ENCODE data around the gene MPLKIP.

The MPLKIP gene

GRCh38 chr7:40167291-40167690 lies 32.9 kb upstream of the MPLKIP start:
- no peak overlapping the region for H3K4me3 ChIP-seq (ENCODE audit: low read depth, low read length)

DNA sequence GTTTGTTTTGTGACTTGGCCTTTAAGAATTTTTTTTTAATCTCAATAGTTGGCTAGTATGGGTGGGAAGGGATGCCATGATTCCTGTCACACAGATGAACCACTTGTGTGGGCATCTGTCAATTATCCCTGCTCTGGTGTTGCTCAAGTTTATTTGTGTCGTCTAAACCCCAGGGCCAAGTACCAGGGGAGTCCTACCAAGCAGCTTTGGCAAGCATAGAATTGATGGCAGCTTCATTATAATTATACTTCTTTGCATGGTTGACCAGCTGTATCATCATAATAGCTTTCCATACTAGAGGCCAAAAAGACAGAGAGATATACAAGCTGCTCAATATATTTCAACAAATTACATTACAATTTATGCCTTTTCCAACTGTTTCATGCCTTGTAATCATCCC lies 30.8 kb upstream of the MPLKIP start:
- POLR2A ChIA-PET = no interaction called here

More at GRCh38 chr7:40167291-40167690, 32.9 kb upstream of the MPLKIP start:
- ChIA-PET CTCF (interaction anchor here (1.2 kb wide), 1 partner anchor 33 kb away, joined by 3 read pairs; the partner anchor contains the start of genes MPLKIP and SUGCT), POLR2A (no interaction called here)
- Histone ChIP-seq H3K27ac (ENCODE audit: extremely low read depth, low read depth, low read length) (no peak overlapping the region), H3K4me1 (ENCODE audit: control insufficient read depth, insufficient read depth, low read length) (no peaks in the 10 kb centered on the region), H3K36me3 (ENCODE audit: control insufficient read depth in 2 of 2, insufficient read depth in 1 of 2, low read length in 2 of 2) (no peaks in the 10 kb centered on the region), H3K9me3 (ENCODE audit: control insufficient read depth, insufficient read depth, low read depth, low read length) (no peaks in the 10 kb centered on the region)
- TF ChIP-seq MYNN (tag by site-specific recombination; IDR thresholded peaks at IDR 0.05; ENCODE audit: borderline replicate concordance) (no peak), ZNF416 (tag by site-specific recombination; IDR thresholded peaks at IDR 0.05) (no peak), ZSCAN4 (tag by site-specific recombination; IDR thresholded peaks at IDR 0.05) (no peak), MEIS1 (CRISPR knock-in tag; IDR thresholded peaks at IDR 0.05; ENCODE audit: borderline replicate concordance) (no peak), ZNF426 (tag by site-specific recombination; IDR thresholded peaks at IDR 0.05) (no peak), ZBTB10 (tag by site-specific recombination; IDR thresholded peaks at IDR 0.05) (no peak), SP3 (tag by site-specific recombination; IDR thresholded peaks at IDR 0.05) (no peak), REPIN1 (tag by site-specific recombination; IDR thresholded peaks at IDR 0.05; ENCODE audit: low read depth) (no peak), ZIC2 (tag by site-specific recombination; IDR thresholded peaks at IDR 0.05) (no peak), ZNF211 (tag by site-specific recombination; IDR thresholded peaks at IDR 0.05; ENCODE audit: low read depth) (no peak), ZNF677 (tag by site-specific recombination; IDR thresholded peaks at IDR 0.05) (no peak), ZNF621 (tag by site-specific recombination; IDR thresholded peaks at IDR 0.05) (no peak)
- TF ChIP-seq, protein P1, sequence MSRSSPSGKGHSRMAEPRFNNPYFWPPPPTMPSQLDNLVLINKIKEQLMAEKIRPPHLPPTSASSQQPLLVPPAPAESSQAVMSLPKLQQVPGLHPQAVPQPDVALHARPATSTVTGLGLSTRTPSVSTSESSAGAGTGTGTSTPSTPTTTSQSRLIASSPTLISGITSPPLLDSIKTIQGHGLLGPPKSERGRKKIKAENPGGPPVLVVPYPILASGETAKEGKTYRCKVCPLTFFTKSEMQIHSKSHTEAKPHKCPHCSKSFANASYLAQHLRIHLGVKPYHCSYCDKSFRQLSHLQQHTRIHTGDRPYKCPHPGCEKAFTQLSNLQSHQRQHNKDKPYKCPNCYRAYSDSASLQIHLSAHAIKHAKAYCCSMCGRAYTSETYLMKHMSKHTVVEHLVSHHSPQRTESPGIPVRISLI (tag by site-specific recombination; IDR thresholded peaks at IDR 0.05) = no peak

GRCh38 chr7:40162516-40162915 lies 28.1 kb upstream of the MPLKIP start:
- Histone ChIP-seq H3K4me3 (ENCODE audit: low read depth, low read length) (no peak overlapping the region), H3K9me3 (ENCODE audit: control insufficient read depth, insufficient read depth, low read depth, low read length) (no peaks in the 10 kb centered on the region), H3K4me1 (ENCODE audit: control insufficient read depth, insufficient read depth, low read length) (no peaks in the 10 kb centered on the region), H3K36me3 (ENCODE audit: control insufficient read depth in 2 of 2, insufficient read depth in 1 of 2, low read length in 2 of 2) (no peaks in the 10 kb centered on the region), H3K27ac (ENCODE audit: extremely low read depth, low read depth, low read length) (no peak overlapping the region)
- no peak for TF ChIP-seq ZBTB6 (tag by site-specific recombination; IDR thresholded peaks at IDR 0.05)
- no peak for TF ChIP-seq ZNF785 (tag by site-specific recombination; IDR thresholded peaks at IDR 0.05)
- TF ChIP-seq EGR2 (tag by site-specific recombination; IDR thresholded peaks at IDR 0.05; ENCODE audit: low read depth) = no peak
- no peak for TF ChIP-seq ZNF600 (tag by site-specific recombination; IDR thresholded peaks at IDR 0.05)
- TF ChIP-seq ZNF157 (tag by site-specific recombination; IDR thresholded peaks at IDR 0.05) = no peak
- TF ChIP-seq ZNF354C (tag by site-specific recombination; IDR thresholded peaks at IDR 0.05; ENCODE audit: borderline replicate concordance, low read depth) = no peak
- no peak for TF ChIP-seq ZNF302 (tag by site-specific recombination; IDR thresholded peaks at IDR 0.05; ENCODE audit: low read depth)
- no peak for TF ChIP-seq ZNF530 (tag by site-specific recombination; IDR thresholded peaks at IDR 0.05; ENCODE audit: low read depth)
- no peak for TF ChIP-seq ZNF473 (tag by site-specific recombination; IDR thresholded peaks at IDR 0.05)
- TF ChIP-seq ZNF341 (tag by site-specific recombination; IDR thresholded peaks at IDR 0.05; ENCODE audit: low read depth) = no peak
- no peak for TF ChIP-seq YY1 (tag by site-specific recombination; IDR thresholded peaks at IDR 0.05)
- ChIA-PET CTCF (interaction anchor here (1.0 kb wide), 1 partner anchor 28 kb away, joined by 3 read pairs; the partner anchor contains the start of genes MPLKIP and SUGCT), POLR2A (no interaction called here)

More for the DNA sequence above, 30.8 kb upstream of the MPLKIP start:
- TF ChIP-seq, protein P2, sequence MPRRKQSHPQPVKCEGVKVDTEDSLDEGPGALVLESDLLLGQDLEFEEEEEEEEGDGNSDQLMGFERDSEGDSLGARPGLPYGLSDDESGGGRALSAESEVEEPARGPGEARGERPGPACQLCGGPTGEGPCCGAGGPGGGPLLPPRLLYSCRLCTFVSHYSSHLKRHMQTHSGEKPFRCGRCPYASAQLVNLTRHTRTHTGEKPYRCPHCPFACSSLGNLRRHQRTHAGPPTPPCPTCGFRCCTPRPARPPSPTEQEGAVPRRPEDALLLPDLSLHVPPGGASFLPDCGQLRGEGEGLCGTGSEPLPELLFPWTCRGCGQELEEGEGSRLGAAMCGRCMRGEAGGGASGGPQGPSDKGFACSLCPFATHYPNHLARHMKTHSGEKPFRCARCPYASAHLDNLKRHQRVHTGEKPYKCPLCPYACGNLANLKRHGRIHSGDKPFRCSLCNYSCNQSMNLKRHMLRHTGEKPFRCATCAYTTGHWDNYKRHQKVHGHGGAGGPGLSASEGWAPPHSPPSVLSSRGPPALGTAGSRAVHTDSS (tag by site-specific recombination; IDR thresholded peaks at IDR 0.05) = no peak
- TF ChIP-seq ZNF510 (tag by site-specific recombination; IDR thresholded peaks at IDR 0.05; ENCODE audit: insufficient replicate concordance) = no peak
- Histone ChIP-seq H3K9me3 (ENCODE audit: control insufficient read depth, insufficient read depth, low read depth, low read length) (no peaks in the 10 kb centered on the region), H3K27ac (ENCODE audit: extremely low read depth, low read depth, low read length) (no peak overlapping the region), H3K36me3 (ENCODE audit: control insufficient read depth in 2 of 2, insufficient read depth in 1 of 2, low read length in 2 of 2) (no peaks in the 10 kb centered on the region), H3K4me3 (ENCODE audit: low read depth, low read length) (no peak overlapping the region), H3K4me1 (ENCODE audit: control insufficient read depth, insufficient read depth, low read length) (no peaks in the 10 kb centered on the region)
- CTCF ChIA-PET = no interaction called here
